Effector memory CD4-positive, alpha-beta T cell (primary cell): ENCODE measurements around the gene CD34.
A peak's percentile ranks its signal among the peaks of the same experiment; 100 is the strongest.

Source experiments
- DNase-seq, 3 donors: peaks; one replicate each; pipeline ENCODE4 v3.0.0-alpha.2; 2020
- H3K27ac ChIP-seq: 2 replicates; pipeline ENCODE4 v1.7.0; 2013; ENCODE audit warnings: mild to moderate bottlenecking, low read length, moderate library complexity; ENCODE audit not compliant: insufficient read depth, poor library complexity, severe bottlenecking
- H3K27me3 ChIP-seq: replicated peaks from 2 replicates; pipeline ENCODE4 v1.7.0; 2013; ENCODE audit warnings: mild to moderate bottlenecking, low read length; ENCODE audit not compliant: insufficient read depth, control insufficient read depth, poor library complexity, severe bottlenecking
- H3K36me3 ChIP-seq: 2 replicates; pipeline ENCODE4 v1.7.0; 2013; ENCODE audit warnings: mild to moderate bottlenecking, low read length, moderate library complexity; ENCODE audit not compliant: control insufficient read depth, insufficient read depth
- H3K4me1 ChIP-seq: 2 replicates; pipeline ENCODE4 v1.7.0; 2013; ENCODE audit warnings: low read length, mild to moderate bottlenecking; ENCODE audit not compliant: control insufficient read depth, insufficient read depth, poor library complexity, severe bottlenecking
- H3K4me3 ChIP-seq: 2 replicates; pipeline ENCODE4 v1.7.0; 2013; ENCODE audit warnings: low read length, low read depth, mild to moderate bottlenecking; ENCODE audit not compliant: insufficient read depth, poor library complexity, severe bottlenecking
- H3K9me3 ChIP-seq: 2 replicates; pipeline ENCODE4 v1.7.0; 2013; ENCODE audit warnings: mild to moderate bottlenecking, low read length, moderate library complexity; ENCODE audit not compliant: control insufficient read depth

Gene CD34

DNA sequence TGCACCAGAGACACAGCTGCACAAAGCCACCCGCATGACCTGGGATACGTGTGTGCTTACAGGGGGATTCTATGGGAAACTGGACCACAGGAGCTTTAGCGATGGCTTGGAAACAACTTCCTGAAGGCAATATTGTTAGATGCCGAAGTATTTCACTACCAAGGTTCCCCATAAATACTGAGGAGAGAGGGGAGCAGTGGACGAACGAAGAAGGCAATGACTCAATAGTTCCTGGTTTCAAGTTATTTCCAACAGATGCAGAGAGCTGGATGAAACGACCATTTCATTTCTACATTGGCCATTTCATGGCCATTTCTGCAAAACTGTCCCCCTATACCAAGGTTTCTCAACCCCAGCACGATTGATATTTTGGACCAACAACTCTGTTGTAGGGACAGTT, 61.3 kb downstream of the CD34 start:
- Histone ChIP-seq H3K9me3 (no peaks in the 10 kb centered on the region), H3K36me3 (peaks cover 15% of the 10 kb centered on the region), H3K4me1 (peaks cover 45% of the 10 kb centered on the region), H3K27me3 (no peaks in the 10 kb centered on the region), H3K27ac (no peak overlapping the region), H3K4me3 (no peak overlapping the region)
- DNase-seq, result no peak

DNA sequence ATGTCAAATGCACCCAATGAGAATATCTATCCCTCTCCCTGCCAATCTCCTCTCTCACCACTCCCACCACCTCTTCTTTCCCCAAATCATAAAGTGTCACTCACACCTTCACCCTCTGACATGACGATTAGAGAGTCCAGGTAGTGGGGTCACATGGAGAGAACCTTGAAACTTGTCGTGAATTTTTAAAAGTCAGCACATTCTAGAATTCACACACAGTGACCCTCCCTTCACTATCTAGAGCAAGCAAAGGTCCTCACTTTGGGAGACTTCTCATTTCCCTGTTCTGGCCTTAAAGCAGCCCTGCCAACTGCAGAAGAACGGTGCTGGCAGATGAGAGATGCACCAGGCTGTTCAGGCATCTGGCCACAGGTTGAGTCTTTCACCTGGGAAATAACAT, 61.9 kb downstream of the CD34 start:
- DNase-seq, result no peak
- Histone ChIP-seq H3K9me3 (no peaks in the 10 kb centered on the region), H3K27ac (no peak overlapping the region), H3K27me3 (no peaks in the 10 kb centered on the region), H3K4me1 (peaks cover 44% of the 10 kb centered on the region), H3K36me3 (peaks cover 15% of the 10 kb centered on the region), H3K4me3 (no peak overlapping the region)

DNA sequence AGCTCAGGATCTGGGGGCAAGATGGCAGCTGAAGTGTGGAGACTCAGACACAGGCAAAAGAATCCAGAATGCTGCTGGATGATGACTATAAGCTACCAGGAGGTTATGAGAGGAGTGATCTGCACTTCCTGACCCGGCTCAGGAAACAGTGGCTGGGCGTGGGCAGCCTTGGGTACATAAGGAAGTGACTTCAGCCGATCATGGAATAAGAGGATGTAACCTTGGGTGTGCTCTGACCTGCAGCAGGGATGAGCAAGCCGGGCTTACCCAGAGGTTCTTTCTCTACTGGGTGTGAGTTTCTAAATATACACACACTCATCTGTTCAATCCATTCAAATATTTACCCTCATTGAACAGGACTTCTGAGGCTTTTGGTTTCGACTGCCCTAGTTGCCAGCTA, 62.7 kb downstream of the CD34 start:
- H3K27me3 ChIP-seq, result no peaks in the 10 kb centered on the region
- H3K9me3 ChIP-seq, result no peaks in the 10 kb centered on the region
- H3K4me1 ChIP-seq, result peaks cover 36% of the 10 kb centered on the region
- peaks cover 15% of the 10 kb centered on the region for H3K36me3 ChIP-seq
- H3K4me3 ChIP-seq, result no peak overlapping the region
- no peak for DNase-seq
- H3K27ac ChIP-seq, result peak overlapping the region; percentile 20

DNA sequence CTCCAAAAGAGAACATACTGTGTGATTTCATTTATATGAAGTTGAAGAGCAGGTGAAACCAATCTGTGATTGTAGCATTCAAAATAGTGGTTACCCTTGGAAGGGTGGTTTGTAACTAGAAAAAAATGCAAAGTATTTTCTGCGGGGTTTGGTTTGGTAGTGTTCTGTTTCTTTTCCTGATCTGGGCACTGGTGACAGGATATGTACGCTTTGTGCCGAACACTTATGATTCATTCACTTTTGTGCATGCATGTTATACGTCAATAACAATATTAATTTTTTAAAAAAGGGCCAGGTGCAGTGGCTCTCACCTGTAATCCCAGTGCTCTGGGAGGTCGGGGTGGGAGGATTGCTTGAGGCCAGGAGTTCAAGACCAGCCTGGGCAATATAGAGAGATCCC, 63.8 kb downstream of the CD34 start:
- no peak overlapping the region for H3K4me3 ChIP-seq
- no peaks in the 10 kb centered on the region for H3K9me3 ChIP-seq
- no peak for DNase-seq
- peaks cover 28% of the 10 kb centered on the region for H3K4me1 ChIP-seq
- no peaks in the 10 kb centered on the region for H3K27me3 ChIP-seq
- no peak overlapping the region for H3K27ac ChIP-seq
- peaks cover 15% of the 10 kb centered on the region for H3K36me3 ChIP-seq

DNA sequence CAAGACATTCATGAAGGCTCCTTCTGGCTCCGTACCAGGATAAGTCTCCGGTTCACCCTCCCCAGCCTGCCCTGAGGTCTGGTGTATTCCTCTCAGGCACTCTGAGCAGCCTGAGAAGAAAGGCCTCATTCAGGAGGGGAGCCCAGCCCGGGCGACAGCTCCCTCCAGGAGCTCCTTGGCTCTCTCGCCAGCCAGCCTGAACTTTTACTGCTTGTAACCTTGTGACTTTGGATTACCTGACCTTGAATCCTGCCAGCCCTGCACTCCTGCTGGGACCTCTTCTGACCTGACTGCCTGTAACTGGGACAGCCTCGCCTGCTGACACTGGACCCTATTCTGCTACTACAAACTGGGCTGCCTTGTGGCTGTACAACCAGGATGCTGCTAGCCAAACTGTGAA, 65.8 kb downstream of the CD34 start:
- no peak overlapping the region for H3K27ac ChIP-seq
- H3K36me3 ChIP-seq, result no peaks in the 10 kb centered on the region

DNA sequence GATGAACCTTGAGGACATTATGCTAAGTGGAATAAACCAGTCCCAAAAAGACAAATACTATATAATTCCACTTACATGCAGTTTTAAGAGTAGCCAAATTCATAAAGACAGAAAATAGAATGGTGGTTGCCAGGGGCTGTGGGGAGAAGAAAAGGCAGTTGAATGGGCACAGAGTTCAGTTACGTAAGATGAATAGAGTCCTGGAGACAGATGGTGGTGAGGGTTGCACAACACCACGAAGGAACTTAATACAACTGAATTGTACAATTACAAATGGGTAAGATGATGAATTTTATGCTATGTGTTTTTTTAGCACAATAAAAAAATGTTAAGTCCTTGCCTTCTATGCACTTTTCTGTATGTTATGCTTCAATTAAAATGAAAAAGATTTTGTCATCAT, 66.6 kb downstream of the CD34 start:
- H3K4me3 ChIP-seq, result no peak overlapping the region
- peaks cover 14% of the 10 kb centered on the region for H3K4me1 ChIP-seq
- H3K27me3 ChIP-seq, result no peaks in the 10 kb centered on the region
- H3K27ac ChIP-seq, result no peak overlapping the region
- H3K9me3 ChIP-seq, result no peaks in the 10 kb centered on the region
- no peaks in the 10 kb centered on the region for H3K36me3 ChIP-seq
- no peak for DNase-seq

More for the DNA sequence above, 65.8 kb downstream of the CD34 start:
- H3K27me3 ChIP-seq, result no peaks in the 10 kb centered on the region
- no peaks in the 10 kb centered on the region for H3K9me3 ChIP-seq
- no peak for DNase-seq
- peaks cover 20% of the 10 kb centered on the region for H3K4me1 ChIP-seq
- H3K4me3 ChIP-seq, result no peak overlapping the region

DNA sequence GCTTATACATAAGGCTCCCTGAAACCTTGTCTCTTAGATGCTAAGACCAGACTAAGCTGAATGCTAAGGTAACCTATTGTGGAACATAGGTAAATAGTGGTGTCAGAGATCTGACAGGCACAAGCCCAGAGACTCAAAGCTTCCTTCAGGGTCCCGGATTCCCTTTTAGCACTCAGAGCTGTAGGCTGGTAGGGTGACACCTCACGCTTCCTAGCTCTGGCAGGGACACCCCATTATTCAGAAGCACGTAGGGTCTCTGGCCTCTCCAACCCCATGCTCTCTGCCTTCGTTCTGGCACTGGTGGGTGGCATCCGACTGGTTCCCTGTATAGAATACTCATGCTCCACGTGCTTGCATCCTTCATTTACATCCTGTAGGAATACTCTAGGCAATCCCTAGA, 68.4 kb downstream of the CD34 start:
- Histone ChIP-seq H3K9me3 (no peaks in the 10 kb centered on the region), H3K4me3 (no peak overlapping the region), H3K36me3 (no peaks in the 10 kb centered on the region), H3K4me1 (peaks cover 6% of the 10 kb centered on the region), H3K27ac (no peak overlapping the region), H3K27me3 (no peaks in the 10 kb centered on the region)
- no peak for DNase-seq

DNA sequence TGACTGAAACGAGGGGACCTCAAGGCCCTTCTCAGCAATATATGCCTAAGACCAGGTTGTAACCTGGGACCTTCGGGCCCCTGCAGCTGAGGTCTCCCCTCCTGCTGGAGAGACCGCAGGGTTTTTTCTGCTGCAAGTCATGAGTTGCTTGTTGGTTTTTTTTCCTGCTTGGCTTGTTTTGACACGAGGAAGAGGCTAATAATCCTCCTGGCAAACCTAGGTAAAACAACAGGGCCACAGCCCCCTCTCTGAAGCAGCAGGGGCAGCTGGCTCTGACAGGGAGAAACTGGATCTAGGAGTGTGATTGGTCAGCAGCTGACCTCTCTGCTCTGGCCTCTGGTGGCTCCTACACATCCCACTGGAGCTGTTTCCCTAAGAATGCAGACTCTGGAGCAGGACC, 69.0 kb downstream of the CD34 start:
- no peak overlapping the region for H3K27ac ChIP-seq
- no peak for DNase-seq
- peaks cover 11% of the 10 kb centered on the region for H3K4me1 ChIP-seq
- H3K36me3 ChIP-seq, result no peaks in the 10 kb centered on the region
- no peaks in the 10 kb centered on the region for H3K9me3 ChIP-seq
- no peaks in the 10 kb centered on the region for H3K27me3 ChIP-seq
- H3K4me3 ChIP-seq, result no peak overlapping the region

DNA sequence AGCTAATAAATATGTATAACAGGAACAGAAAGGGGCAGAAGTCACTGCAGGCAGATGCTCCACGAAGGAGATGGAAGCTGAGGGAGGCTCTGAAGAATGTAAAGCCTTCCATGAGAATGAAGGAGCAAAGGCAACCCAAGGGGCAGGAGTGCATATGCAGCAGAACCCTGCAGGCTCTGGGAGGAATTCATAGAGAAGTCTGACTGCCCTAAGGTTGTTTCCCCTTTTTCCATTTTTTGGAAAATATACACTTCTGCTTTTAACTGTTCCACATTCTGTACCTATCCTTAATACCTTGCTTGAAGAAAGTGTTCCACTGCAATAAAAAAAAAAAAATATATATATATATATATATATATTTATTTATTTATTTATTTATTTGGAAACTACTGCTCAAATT, 69.6 kb downstream of the CD34 start:
- DNase-seq, result no peak
- Histone ChIP-seq H3K4me1 (peaks cover 16% of the 10 kb centered on the region), H3K27me3 (no peaks in the 10 kb centered on the region), H3K9me3 (no peaks in the 10 kb centered on the region), H3K27ac (no peak overlapping the region), H3K36me3 (no peaks in the 10 kb centered on the region), H3K4me3 (no peak overlapping the region)

DNA sequence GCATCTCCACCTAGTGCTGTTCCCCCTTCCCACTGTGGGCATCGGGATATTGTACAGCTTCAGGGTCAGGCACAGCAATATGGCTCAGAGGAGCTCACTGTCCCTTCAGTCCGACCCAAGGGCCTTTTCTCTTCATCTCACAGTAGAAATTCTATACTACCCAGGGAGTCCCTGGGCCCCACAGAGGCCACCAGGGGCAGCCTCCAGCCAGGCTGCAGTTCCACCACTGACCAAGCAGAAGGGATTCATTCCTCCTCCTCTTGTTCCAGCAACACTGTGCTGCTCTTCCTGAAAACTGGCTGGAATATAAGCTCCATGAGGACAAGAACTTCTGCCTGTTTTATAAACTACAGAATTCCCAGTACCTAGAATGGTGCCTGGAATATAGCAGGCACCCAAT, 70.5 kb downstream of the CD34 start:
- Histone ChIP-seq H3K36me3 (no peaks in the 10 kb centered on the region), H3K27me3 (no peaks in the 10 kb centered on the region), H3K9me3 (no peaks in the 10 kb centered on the region), H3K4me1 (peaks cover 18% of the 10 kb centered on the region), H3K27ac (no peak overlapping the region), H3K4me3 (no peak overlapping the region)
- DNase-seq, result no peak

DNA sequence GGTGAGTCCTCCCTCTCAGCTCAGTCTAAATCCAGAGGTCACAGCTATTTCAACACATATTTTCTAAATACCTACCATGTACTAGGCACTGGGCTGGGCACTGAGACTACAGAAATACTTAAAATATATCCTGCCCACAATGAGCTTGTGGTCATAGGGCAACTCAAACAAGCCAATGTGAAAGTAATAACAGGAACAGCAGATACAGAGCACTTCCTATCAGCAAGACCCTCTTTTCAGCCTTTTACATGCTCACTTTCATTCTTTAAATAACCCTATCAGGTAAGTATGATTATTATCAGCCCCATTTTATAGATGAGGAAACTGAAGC, 71.9 kb downstream of the CD34 start:
- H3K36me3 ChIP-seq, result no peaks in the 10 kb centered on the region
- H3K4me1 ChIP-seq, result peaks cover 20% of the 10 kb centered on the region

More for the DNA sequence above, 71.9 kb downstream of the CD34 start:
- H3K9me3 ChIP-seq, result no peaks in the 10 kb centered on the region
- no peak overlapping the region for H3K27ac ChIP-seq
- no peak for DNase-seq
- no peaks in the 10 kb centered on the region for H3K27me3 ChIP-seq
- H3K4me3 ChIP-seq, result no peak overlapping the region
